Transverse colon (tissue), 4 donors: Measurements from ENCODE around the gene UTP20.

Experiments used
- CTCF ChIP-seq, 5 experiments: fragments of 200-600 bp in 3 of 5; fragments of 450-650 bp in 2 of 5; sonication (generic) in 3 of 5; IDR thresholded peaks; 1 replicate in 2 of 5; 2 replicates in 3 of 5; pipeline ENCODE4 v1.5.1; 2016 to 2017; ENCODE audit warnings: antibody characterized with exemption in 5 of 5, inconsistent platforms in 3 of 5, mild to moderate bottlenecking in 2 of 5, moderate library complexity in 1 of 5
- EP300 ChIP-seq: sonication (generic); formaldehyde crosslinking; IDR thresholded peaks from one replicate; pipeline ENCODE4 v1.6.1; 2017; ENCODE audit warnings: antibody characterized with exemption, low read depth
- POLR2A ChIP-seq: fragments of 450-650 bp; IDR thresholded peaks from one replicate; pipeline ENCODE4 v1.6.1; 2016; ENCODE audit warnings: antibody characterized with exemption, mild to moderate bottlenecking, moderate library complexity
- POLR2AphosphoS5 ChIP-seq, 3 donors: sonication (generic); formaldehyde crosslinking; IDR thresholded peaks; one replicate each; pipeline ENCODE4 v1.6.1; 2016; ENCODE audit warnings: antibody characterized with exemption in 3 of 3

- no peak for TF ChIP-seq POLR2A
- no peak for TF ChIP-seq POLR2AphosphoS5 (IDR thresholded peaks at IDR 0.05)
- no peak for TF ChIP-seq CTCF (IDR thresholded peaks at IDR 0.05)
- no peak for TF ChIP-seq EP300
These were observed 47.6 kb downstream of the UTP20 start for GRCh38 chr12:101327546-101327945.
